Kidney epithelial cell (primary cell): ENCODE measurements around the gene DOCK10. TPM values are rescaled to one million over a fixed set of nuclear protein-coding genes. Genes with fewer than 3 reads are reported as not detected.

Experiments used
- DNase-seq: peaks from one replicate; pipeline ENCODE4 v3.0.0-alpha.2; 2010; ENCODE audit warnings: low read depth
- H3K27me3 ChIP-seq: 2 replicates; pipeline ENCODE4 v1.6.0; 2011; ENCODE audit warnings: low read length; ENCODE audit not compliant: control insufficient read depth, insufficient read depth
- H3K36me3 ChIP-seq: 2 replicates; pipeline ENCODE4 v1.5.1; 2011; ENCODE audit warnings: low read length; ENCODE audit not compliant: control insufficient read depth, insufficient read depth
- H3K4me3 ChIP-seq: 2 replicates; pipeline ENCODE4 v1.5.1; 2011; ENCODE audit warnings: low read depth, mild to moderate bottlenecking, control low read depth, low read length
- total RNA-seq: library from RNA; depleted of rRNA; stranded (reverse); fragments of >200 nt; gene quantifications from 2 replicates; pipeline ENCODE4 v1.2.3, GENCODE V29; 2015
- TF ChIP-seq, protein P1 (sequence below): IDR thresholded peaks from 2 replicates; pipeline ENCODE4 v1.5.1; 2011; ENCODE audit warnings: mild to moderate bottlenecking, moderate library complexity, low read length, control low read depth, inconsistent platforms; ENCODE audit not compliant: insufficient read depth, poor library complexity, severe bottlenecking

The DOCK10 gene
- total RNA-seq, 1 donor from 2014 or later = 5.0 TPM

DNA sequence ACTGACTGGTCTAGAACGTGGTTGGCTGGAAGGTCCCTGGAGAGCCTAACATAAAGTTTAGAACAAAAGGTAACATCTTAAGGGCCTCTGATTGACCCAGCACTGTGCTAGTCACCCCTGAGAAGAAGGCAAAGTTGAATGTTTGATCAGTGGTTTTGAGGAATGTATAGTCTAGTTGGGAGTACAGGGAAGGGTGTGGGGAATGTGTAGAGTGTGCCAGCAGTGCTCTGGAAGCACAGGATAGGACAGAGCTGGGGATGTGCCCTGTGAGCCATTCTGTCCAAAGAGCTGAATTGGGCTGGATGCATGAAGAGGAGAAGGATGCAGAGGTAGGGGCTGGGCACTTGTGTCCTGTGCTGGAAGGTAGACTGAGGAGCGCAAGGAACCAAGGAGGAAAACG lies 41.0 kb upstream of the DOCK10 start:
- TF ChIP-seq, protein P1, sequence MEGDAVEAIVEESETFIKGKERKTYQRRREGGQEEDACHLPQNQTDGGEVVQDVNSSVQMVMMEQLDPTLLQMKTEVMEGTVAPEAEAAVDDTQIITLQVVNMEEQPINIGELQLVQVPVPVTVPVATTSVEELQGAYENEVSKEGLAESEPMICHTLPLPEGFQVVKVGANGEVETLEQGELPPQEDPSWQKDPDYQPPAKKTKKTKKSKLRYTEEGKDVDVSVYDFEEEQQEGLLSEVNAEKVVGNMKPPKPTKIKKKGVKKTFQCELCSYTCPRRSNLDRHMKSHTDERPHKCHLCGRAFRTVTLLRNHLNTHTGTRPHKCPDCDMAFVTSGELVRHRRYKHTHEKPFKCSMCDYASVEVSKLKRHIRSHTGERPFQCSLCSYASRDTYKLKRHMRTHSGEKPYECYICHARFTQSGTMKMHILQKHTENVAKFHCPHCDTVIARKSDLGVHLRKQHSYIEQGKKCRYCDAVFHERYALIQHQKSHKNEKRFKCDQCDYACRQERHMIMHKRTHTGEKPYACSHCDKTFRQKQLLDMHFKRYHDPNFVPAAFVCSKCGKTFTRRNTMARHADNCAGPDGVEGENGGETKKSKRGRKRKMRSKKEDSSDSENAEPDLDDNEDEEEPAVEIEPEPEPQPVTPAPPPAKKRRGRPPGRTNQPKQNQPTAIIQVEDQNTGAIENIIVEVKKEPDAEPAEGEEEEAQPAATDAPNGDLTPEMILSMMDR = no peak
- H3K27me3 ChIP-seq = no peaks in the 10 kb centered on the region
- no peak for DNase-seq
- H3K4me3 ChIP-seq = no peak overlapping the region
- H3K36me3 ChIP-seq = no peaks in the 10 kb centered on the region

GRCh38 chr2:225076125-225076524 lies 33.9 kb upstream of the DOCK10 start:
- TF ChIP-seq, protein P1 = no peak
- H3K27me3 ChIP-seq = no peaks in the 10 kb centered on the region
- no peak overlapping the region for H3K4me3 ChIP-seq
- DNase-seq = no peak
- no peaks in the 10 kb centered on the region for H3K36me3 ChIP-seq

DNA sequence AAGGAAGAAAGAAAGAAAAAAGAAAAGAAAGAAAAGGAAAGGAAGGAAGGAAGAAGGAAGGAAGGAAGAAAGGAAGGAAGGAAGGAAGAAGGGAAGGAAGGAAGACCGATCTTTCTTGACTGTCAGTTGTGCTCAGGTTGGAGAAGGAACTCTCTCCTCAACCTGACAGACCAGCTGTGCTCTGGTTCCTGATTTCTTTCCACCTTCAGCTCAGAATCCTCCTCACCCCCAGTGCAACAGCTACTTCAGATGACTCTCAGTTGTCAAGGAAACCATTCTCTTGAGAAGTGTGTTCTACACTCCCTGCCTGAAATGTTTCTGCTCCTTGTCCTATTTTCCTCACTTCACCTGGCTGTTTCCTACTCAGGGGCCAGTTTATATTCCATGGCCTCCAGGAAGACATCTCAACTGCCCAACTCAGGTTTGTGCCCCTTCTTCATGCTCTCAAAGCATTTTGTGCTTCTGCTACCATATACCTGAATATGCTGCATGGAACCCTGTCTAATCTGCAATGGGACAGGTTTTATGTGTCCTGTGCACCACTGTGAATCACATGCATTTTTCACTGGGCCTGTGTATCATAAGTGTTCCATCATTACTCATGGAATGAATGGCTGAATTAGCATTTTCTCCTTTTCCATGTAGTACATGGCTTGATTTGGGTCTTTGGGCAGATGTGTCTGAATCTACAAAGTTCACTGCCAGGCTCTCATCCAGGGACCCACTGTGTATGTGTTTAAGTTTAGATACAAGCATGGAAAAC lies 32.8 kb upstream of the DOCK10 start:
- TF ChIP-seq, protein P1 = no peak
- no peak for DNase-seq
- H3K27me3 ChIP-seq = no peaks in the 10 kb centered on the region
- H3K36me3 ChIP-seq = no peaks in the 10 kb centered on the region
- H3K4me3 ChIP-seq = no peak overlapping the region

DNA sequence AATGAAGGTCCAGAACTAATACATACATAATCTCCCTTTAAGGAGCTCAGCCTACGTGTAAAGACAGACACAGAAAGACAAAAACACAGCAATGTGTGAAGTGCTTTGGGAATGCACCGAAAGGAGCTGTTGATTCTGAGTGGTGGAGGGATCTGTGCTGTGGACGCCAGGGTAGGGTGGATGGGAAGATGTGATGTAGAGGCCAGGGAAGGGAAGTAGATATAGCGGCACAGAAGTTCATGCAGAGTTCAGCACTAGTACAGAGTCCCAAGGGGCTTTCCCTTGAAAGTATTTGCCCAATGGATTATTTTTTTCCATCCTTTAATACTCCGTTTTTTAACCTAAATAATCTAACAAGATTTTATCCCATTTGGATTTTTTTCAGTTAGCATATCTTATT lies 32.1 kb upstream of the DOCK10 start:
- TF ChIP-seq, protein P1 = no peak

GRCh38 chr2:225073198-225073597 lies 30.9 kb upstream of the DOCK10 start:
- no peaks in the 10 kb centered on the region for H3K36me3 ChIP-seq

More for the DNA sequence above, 32.1 kb upstream of the DOCK10 start:
- Histone ChIP-seq H3K36me3 (no peaks in the 10 kb centered on the region), H3K4me3 (no peak overlapping the region), H3K27me3 (no peaks in the 10 kb centered on the region)
- DNase-seq = no peak

DNA sequence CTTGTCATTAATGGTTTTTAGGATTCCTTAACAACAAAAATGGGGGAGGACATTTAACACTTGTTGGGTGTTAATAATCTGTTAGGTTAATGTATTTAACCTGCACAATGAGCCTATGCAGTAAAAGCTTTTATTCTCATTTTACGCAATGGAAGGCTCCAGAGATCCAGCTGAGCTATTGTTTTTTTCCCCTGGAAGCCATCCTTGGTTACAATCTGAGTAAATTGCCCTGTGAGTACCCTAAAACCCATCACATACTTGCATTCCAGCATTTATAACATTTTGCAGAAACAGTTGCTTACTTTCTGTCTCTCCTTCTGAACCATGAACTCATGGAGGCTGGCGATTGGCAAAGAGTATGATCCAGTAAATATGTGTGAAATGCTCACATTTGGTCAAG lies 30.2 kb upstream of the DOCK10 start:
- DNase-seq = no peak
- Histone ChIP-seq H3K4me3 (no peak overlapping the region), H3K36me3 (no peaks in the 10 kb centered on the region), H3K27me3 (no peaks in the 10 kb centered on the region)
- TF ChIP-seq, protein P1 = no peak

More at GRCh38 chr2:225073198-225073597, 30.9 kb upstream of the DOCK10 start:
- TF ChIP-seq, protein P1 = no peak
- H3K4me3 ChIP-seq = no peak overlapping the region
- no peaks in the 10 kb centered on the region for H3K27me3 ChIP-seq
- no peak for DNase-seq
